ENCODE data around the gene GALNS. TPM values are rescaled to one million over a fixed set of nuclear protein-coding genes. Genes with fewer than 3 reads are reported as not detected.
A peak's percentile ranks its signal among the peaks of the same experiment; 100 is the strongest.

Gene GALNS
- total RNA-seq, 1 donor from 2014 or later: 23.1 TPM

DNA sequence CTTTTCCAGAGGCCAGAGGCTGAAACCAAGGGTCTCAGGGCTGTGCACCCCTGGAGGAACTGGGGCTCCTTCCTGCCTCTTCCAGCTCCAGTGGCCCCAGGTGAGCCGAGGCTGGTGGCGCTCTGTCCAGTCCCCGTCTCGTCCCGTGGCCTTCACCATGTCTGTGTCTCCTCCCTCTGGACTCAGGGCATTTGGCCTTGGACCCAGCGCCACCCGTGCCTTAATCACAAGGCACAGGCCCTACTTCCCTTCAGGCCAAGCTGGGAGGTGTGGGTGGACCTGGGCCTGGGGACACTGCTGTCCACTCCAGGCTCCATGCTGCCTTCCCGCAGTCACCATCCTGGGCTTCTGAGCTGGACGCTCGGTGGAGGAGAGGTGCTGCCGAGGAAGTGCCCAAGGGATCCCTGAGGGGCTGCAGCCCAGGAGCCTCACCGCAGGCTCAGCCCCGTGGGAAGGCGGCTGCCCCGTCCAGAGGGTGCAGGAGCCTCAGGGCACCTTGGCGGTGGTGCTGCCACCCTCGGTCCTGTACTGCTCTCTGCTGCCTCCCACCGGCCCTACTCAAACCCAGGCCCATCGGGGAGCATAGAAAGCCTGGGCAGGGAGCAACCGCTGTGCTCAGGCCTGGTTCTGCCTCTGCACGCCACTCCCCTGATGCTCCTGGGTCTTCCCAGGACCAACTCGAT lies 35.4 kb downstream of the GALNS start:
- no peak for DNase-seq (ENCODE audit: low spot score)
- ATAC-seq: no peak

GRCh38 chr16:88820385-88821025 lies 36.2 kb downstream of the GALNS start:
- no peak for ATAC-seq
- DNase-seq (ENCODE audit: low spot score): no peak

GRCh38 chr16:88819126-88819525 lies 37.6 kb downstream of the GALNS start:
- no peak for DNase-seq (ENCODE audit: low spot score)
- ATAC-seq: no peak

GRCh38 chr16:88818575-88818874 lies 38.2 kb downstream of the GALNS start:
- no peak for DNase-seq (ENCODE audit: low spot score)
- ATAC-seq: no peak

DNA sequence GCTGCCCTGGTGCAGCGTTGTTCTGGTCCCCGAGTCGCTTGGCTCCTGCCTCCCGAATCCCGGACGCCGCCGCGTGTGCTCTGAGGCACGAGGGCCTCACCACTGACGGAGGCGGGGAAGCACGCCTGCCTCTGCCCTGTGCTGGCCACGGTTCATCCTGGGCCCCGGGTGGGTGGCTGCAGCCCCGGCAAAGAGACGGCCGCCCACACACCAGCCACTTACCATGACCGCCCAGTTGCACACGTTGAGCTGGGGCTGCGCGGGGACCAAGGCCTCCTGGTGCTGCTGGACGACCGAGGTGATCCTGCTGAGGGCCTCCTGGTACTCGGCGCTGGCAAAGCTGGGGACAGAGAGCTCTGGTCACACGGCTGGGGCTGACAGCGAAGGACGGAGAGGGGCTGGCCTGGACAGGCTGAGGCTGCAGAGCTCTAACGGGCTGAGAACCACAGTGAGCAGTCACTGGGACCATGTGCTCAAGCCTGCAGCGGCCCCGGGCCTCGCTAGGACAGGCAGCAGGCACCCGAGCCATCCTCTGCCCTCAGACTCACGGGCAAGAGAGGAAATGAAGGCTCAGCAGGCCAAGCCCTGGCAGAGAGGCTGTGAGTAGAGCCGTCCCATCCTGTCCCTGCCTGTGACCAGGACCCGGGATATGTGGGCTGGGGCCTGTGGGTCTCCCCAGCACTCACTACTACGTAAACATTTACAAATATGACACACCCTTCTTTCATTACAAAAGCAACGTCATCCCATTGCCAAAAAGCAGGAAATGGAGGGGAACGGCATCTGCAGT lies 38.8 kb downstream of the GALNS start:
- no peak for DNase-seq (ENCODE audit: low spot score)
- no peak for ATAC-seq

GRCh38 chr16:88816736-88817535 lies 39.8 kb downstream of the GALNS start:
- ATAC-seq: no peak
- no peak for DNase-seq (ENCODE audit: low spot score)

DNA sequence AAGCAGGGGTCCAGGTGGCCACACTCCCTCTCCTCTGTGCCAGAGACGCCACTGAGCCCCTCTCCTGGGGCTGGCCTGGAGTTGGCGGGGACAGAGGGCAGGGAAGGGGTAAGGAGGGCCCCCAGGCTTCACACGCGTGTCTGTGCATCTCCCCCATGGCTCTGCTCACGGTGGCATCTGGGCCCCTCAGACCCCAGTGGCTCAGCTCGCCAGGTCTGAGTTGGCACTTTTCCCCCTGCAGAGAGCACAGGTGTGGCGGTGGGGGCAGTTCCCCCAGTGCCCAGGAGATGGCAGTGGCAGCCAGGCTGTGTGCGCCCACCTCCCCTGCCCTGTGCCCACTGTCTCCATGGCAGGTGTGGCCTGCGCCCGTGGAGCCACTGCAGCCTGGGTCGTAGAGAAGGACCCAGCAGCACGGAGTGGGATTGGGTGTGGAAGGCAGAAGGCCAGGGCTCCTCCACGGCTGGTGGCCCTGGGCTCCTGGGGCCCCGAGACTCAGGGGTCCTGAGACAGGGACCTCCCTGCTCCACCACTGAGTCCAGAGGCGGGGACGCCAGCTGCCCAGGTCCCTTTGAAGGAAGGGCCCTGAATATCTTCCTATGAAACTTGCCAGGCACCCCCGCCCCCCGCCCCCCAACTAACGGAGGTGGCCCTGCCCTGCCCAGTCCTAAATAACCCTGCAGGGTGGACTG lies 40.7 kb downstream of the GALNS start:
- DNase-seq (ENCODE audit: low spot score) (no peak), ATAC-seq (peak; percentile 16)

GRCh38 chr16:88815227-88815626 lies 41.5 kb downstream of the GALNS start:
- ATAC-seq (no peak), DNase-seq (ENCODE audit: low spot score) (no peak)

DNA sequence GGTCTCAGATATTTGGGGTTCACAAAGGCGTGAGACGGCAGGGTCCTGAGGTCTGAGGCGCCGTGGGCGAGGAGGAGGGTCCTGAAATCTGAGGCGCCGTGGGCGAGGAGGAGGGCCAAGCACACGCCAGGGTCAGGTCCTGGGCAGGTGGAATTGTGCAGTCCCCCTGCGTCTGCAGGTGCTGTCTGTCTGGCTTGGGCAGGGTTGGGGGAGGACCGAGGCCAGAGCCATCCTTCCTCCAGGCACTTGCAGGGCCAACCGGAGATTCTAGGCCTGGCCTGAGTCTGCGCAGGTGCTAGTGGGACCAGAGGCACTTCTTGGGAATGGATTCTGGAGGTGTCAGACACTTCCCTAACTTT lies 42.6 kb downstream of the GALNS start:
- DNase-seq (ENCODE audit: low spot score) (no peak), ATAC-seq (no peak)

- ATAC-seq (no peak), DNase-seq (ENCODE audit: low spot score) (no peak)
Measured at GRCh38 chr16:88813269-88814143, 43.2 kb downstream of the GALNS start.

DNA sequence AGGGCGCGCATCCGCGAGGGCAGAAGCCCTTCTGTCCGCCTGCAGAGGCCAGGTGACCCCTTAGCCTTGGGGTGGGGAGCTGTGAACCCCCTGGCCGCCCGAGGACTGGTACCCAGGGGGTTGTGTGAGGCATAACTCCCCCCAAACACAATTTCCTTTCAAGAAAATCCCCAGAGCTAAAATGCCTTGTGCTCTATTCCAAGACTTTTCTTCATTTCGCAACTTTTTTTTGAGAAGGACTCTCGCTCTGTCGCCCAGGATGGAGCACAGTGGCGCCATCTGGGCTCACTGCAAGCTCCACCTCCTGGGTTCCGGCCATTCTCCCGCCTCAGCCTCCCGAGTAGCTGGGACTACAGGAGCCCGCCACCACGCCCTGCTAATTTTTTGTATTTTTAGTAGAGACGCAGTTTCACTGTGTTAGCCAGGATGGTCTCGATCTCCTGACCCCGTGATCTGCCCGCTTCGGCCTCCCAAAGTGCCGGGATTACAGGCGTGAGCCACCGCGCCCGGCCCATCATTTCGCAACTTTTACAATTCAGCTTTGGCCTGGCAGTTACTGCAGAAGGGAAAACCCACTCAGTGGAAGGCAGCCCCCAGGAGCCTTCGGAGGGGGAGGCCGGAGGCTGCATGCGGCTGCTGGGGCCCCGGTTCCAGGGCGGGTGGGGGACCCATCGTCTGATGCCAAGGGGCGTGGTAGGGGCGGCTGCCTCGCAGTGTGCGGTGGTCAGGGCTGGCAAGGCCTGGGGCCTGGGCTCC lies 44.1 kb downstream of the GALNS start:
- ATAC-seq: peak; percentile 1
- DNase-seq (ENCODE audit: low spot score): no peak

DNA sequence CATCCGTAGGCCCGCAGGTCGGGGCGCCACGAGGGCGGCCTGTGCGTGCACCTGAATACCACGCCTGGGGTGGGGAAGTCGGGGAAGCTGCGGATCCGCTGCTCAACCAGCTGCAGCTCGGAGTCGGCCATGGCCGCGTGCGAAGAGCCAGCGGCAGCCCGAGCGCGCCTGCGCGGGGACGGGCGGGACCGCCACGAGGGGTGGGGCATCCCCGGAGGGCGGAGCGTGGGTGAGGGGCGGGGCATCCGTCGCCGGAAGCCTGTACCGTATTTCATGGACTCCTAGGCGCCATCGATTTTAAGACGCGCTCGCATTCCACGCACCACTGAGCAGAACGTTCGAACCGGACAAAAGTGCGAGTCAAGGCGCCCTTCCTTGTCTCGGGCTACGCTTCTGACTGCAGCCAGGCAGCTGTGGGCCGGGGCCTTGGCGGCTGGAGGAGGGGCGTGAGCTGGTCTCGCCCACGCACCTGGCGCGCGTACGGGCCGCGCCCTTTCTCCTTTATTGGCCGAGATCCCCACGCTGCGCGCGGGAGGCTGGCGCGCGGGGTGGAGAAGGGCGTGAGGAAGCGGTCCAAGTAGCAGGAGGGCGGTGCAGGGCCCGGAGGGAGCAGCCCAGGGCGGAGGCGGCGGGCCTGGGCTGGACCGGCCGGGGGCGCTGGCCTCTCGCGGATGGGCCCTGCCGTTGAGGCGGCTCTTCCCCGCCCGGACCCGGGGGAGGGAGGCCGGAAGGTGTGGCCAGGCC lies 44.8 kb downstream of the GALNS start, which contains the start of gene APRT:
Gene APRT, minus strand, starts transcription at position 160 of the 744 bp plus-strand sequence. Its CDS starts 29 bp downstream, at position 131.
- ATAC-seq (peak; percentile 89), DNase-seq (ENCODE audit: low spot score) (peak; percentile 97)

DNA sequence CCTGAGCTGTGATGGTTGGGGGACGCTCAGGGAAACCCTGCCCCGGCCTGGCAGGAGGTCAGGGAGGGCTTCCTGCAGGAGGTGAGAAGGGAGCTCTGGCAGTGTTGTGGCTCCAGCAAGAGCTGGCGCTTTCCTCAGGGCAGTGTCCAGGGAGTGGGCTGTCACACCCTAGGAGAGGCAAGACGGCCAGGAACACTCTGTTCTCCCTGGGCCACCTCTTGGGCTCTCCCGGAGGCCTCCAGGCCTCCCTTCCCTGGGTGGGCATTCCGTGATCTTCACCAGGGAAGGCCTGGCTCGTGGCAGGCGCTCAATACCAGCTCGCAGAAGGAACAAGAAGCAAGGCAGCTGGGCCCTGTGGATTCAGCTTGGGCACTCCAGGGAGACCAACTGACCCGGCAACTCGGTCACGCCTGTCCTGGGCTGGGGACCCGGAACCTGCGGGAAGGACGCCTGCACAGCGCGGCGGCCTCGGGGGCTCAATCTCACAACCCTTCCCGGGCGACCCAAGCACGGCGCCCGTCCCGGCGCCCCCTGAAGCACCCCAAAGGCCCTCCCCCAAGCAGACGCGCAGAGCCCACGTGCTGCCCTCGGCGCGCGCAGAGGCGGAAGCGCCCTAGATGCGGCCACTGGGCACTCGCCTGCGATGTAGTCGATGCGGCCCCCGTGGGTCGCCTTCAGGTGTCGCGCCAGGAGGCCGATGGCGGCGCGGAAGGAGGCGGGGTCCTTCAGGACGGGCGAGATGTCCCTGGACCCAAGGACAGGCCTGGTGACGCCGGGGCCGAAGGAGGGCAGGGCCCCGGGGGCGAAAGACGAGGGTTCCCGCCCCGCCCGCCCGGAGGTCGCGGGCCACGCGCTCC lies 45.6 kb downstream of the GALNS start:
- DNase-seq (ENCODE audit: low spot score) (peak; percentile 72), ATAC-seq (peak; percentile 63)

GRCh38 chr16:88810166-88810911 lies 46.4 kb downstream of the GALNS start:
- no peak for DNase-seq (ENCODE audit: low spot score)
- ATAC-seq: no peak

GRCh38 chr16:88809676-88810165 lies 47.0 kb downstream of the GALNS start:
- ATAC-seq: no peak
- DNase-seq (ENCODE audit: low spot score): no peak

DNA sequence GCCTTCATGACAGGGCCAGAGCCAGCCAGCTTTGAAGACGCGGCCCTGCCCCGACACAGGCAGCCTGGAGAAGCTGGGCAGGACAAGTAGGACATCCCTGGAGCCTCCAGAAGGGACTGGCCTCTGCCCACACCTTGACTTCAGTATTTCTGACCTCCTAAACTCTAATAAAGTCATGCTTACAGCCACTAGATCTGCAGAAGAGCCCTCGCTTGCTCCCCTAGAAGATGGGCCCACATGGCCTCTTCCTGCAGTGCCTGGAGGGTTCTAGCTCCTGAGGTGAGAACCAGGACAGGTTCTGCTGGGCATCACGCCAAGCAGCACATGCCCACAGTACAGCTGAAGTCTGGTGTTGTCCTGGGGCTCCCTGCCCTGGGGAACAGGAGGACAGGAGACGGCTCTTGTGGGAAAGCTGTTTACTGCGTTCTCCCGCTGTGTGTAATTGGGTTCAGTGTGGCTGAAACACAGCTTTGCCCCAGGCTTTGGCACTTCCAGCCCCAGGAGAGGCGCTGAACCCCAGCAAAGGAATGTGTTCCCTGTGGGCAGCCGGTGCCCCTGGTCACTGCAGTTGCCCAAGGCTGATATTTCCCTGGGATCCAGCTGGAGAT lies 47.6 kb downstream of the GALNS start:
- DNase-seq (ENCODE audit: low spot score) (no peak), ATAC-seq (no peak)
